IMR-90 (cell line): ENCODE data around the gene PRICKLE2. TPM values are rescaled to one million over a fixed set of nuclear protein-coding genes. Genes with fewer than 3 reads are reported as not detected.
A peak's percentile ranks its signal among the peaks of the same experiment; 100 is the strongest.

ENCODE experiments used
- ATAC-seq: fragments of 200-7000 bp; cut with Tn5 transposase; 2 replicates; pipeline ENCODE4 v1.9.1; 2020; ENCODE audit warnings: low read depth, mild to moderate bottlenecking, moderate library complexity
- BruUV-seq: library from RNA; stranded (reverse); fragments of 400-500 nt; replicated peaks from 2 replicates; lab custom pipeline; 2021; lab: Mats Ljungman, UMichigan
- CTCF ChIA-PET: fragments of 300-600 bp; formaldehyde crosslinking; extraction: SDS; loops from one replicate; lab custom pipeline; 2021; ENCODE audit warnings: antibody characterized with exemption; lab: Yijun Ruan, JAX
- POLR2A ChIA-PET: fragments of 300-600 bp; sonication (Branson Sonifier 250); formaldehyde crosslinking; loops from one replicate; lab custom pipeline; 2022; ENCODE audit warnings: antibody characterized with exemption; ENCODE audit not compliant: unreplicated experiment; lab: Charles Lee
- DNase-seq: peaks from one replicate; pipeline ENCODE4 v3.0.0; 2013
- H2AFZ ChIP-seq: replicated peaks from 2 replicates; pipeline ENCODE3; 2013; ENCODE audit warnings: low read length, mild to moderate bottlenecking; ENCODE audit not compliant: poor library complexity
- H2AK5ac ChIP-seq: 2 replicates; pipeline ENCODE4 v1.6.1; 2013; ENCODE audit warnings: low read depth, low read length, inconsistent platforms
- H2AK9ac ChIP-seq: replicated peaks from 2 replicates; pipeline ENCODE3; 2013; ENCODE audit warnings: mild to moderate bottlenecking, low read depth, low read length, moderate library complexity; ENCODE audit not compliant: poor library complexity
- H2BK120ac ChIP-seq: 2 replicates; pipeline ENCODE4 v1.6.1; 2013; ENCODE audit warnings: low read depth, low read length, inconsistent platforms
- H2BK15ac ChIP-seq: 3 replicates; pipeline ENCODE4 v1.6.1; 2013; ENCODE audit warnings: low read depth, low read length, inconsistent platforms
- H2BK20ac ChIP-seq: 2 replicates; pipeline ENCODE4 v1.6.1; 2013; ENCODE audit warnings: low read depth, mild to moderate bottlenecking, inconsistent platforms, low read length, moderate library complexity
- H2BK5ac ChIP-seq: 2 replicates; pipeline ENCODE4 v1.6.1; 2013; ENCODE audit warnings: mild to moderate bottlenecking, low read depth, low read length, inconsistent platforms; ENCODE audit not compliant: poor library complexity, severe bottlenecking
- H3K14ac ChIP-seq: replicated peaks from 2 replicates; pipeline ENCODE4 v1.6.1; 2013; ENCODE audit warnings: low read depth, low read length, inconsistent platforms
- H3K18ac ChIP-seq: 2 replicates; pipeline ENCODE4 v1.6.1; 2013; ENCODE audit warnings: low read depth, low read length, control low read depth
- H3K23ac ChIP-seq: 2 replicates; pipeline ENCODE4 v1.6.1; 2013; ENCODE audit warnings: low read depth, low read length, inconsistent platforms
- H3K27ac ChIP-seq: 2 replicates; pipeline ENCODE4 v1.5.1; 2013; ENCODE audit warnings: mild to moderate bottlenecking, control low read depth, low read length; ENCODE audit not compliant: insufficient read depth
- H3K27me3 ChIP-seq: 2 replicates; pipeline ENCODE4 v1.6.1; 2013; ENCODE audit warnings: low read length; ENCODE audit not compliant: control insufficient read depth, insufficient read depth
- H3K36me3 ChIP-seq: 2 replicates; pipeline ENCODE4 v1.6.1; 2013; ENCODE audit warnings: low read length, mixed read lengths; ENCODE audit not compliant: control insufficient read depth, insufficient read depth
- H3K4ac ChIP-seq: 2 replicates; pipeline ENCODE4 v1.6.1; 2013; ENCODE audit warnings: low read depth, low read length, inconsistent platforms
- H3K4me1 ChIP-seq: 2 replicates; pipeline ENCODE4 v1.6.1; 2013; ENCODE audit warnings: low read length, mixed read lengths; ENCODE audit not compliant: control insufficient read depth, insufficient read depth
- H3K4me2 ChIP-seq: 2 replicates; pipeline ENCODE4 v1.6.1; 2013; ENCODE audit warnings: low read depth, mild to moderate bottlenecking, control low read depth, low read length, moderate library complexity
- H3K4me3 ChIP-seq: 2 replicates; pipeline ENCODE4 v1.5.1; 2013; ENCODE audit warnings: low read depth, mild to moderate bottlenecking, control low read depth, low read length, moderate library complexity; ENCODE audit not compliant: insufficient read depth
- H3K56ac ChIP-seq: 2 replicates; pipeline ENCODE4 v1.6.1; 2013; ENCODE audit warnings: low read length, inconsistent platforms; ENCODE audit not compliant: insufficient read depth; ENCODE audit errors: extremely low read depth
- H3K79me1 ChIP-seq, 2 experiments: 2 replicates each; pipeline ENCODE4 v1.6.1; 2013; ENCODE audit warnings: low read length in 2 of 2, inconsistent platforms in 1 of 2, low read depth in 1 of 2
- H3K9ac ChIP-seq: 2 replicates; pipeline ENCODE4 v1.6.1; 2013; ENCODE audit warnings: low read depth, low read length, control low read depth
- H3K9me1 ChIP-seq: 2 replicates; pipeline ENCODE4 v1.6.1; 2013; ENCODE audit warnings: low read length, inconsistent platforms; ENCODE audit not compliant: insufficient read depth
- H3K9me3 ChIP-seq: 2 replicates; pipeline ENCODE4 v1.6.1; 2013; ENCODE audit warnings: low read length; ENCODE audit not compliant: control insufficient read depth, insufficient read depth
- H4K20me1 ChIP-seq: 2 replicates; pipeline ENCODE4 v1.6.1; 2013; ENCODE audit warnings: low read length, inconsistent platforms; ENCODE audit not compliant: insufficient read depth
- H4K5ac ChIP-seq: 2 replicates; pipeline ENCODE4 v1.6.1; 2013; ENCODE audit warnings: mild to moderate bottlenecking, low read depth, low read length, control low read depth
- H4K8ac ChIP-seq, 2 experiments: 2 replicates each; pipeline ENCODE4 v1.6.1; 2013; ENCODE audit warnings: low read depth in 2 of 2, low read length in 2 of 2, control low read depth in 1 of 2, inconsistent platforms in 1 of 2
- H4K91ac ChIP-seq: 2 replicates; pipeline ENCODE4 v1.6.1; 2013; ENCODE audit warnings: low read depth, low read length, inconsistent platforms; ENCODE audit not compliant: insufficient read depth
- BHLHE40 ChIP-seq: fragments of 150-350 bp; IDR thresholded peaks from 2 replicates; pipeline ENCODE4 v1.6.1; 2016; ENCODE audit warnings: mild to moderate bottlenecking, low read depth, low read length
- CEBPB ChIP-seq: IDR thresholded peaks from 2 replicates; pipeline ENCODE4 v1.6.1; 2012; ENCODE audit warnings: low read depth, low read length, improper control_type of control experiment
- CHD1 ChIP-seq: IDR thresholded peaks from 2 replicates; pipeline ENCODE4 v1.6.1; 2012; ENCODE audit warnings: low read depth, low read length, improper control_type of control experiment
- CTCF ChIP-seq: conservative IDR thresholded peaks from 2 replicates; pipeline ENCODE4 v1.5.1; 2012; ENCODE audit warnings: mild to moderate bottlenecking, low read depth, low read length, improper control_type of control experiment
- ELK1 ChIP-seq: fragments of 150-350 bp; IDR thresholded peaks from 2 replicates; pipeline ENCODE4 v1.6.1; 2016; ENCODE audit warnings: low read depth, mild to moderate bottlenecking, low read length, moderate library complexity, borderline replicate concordance
- FOS ChIP-seq: fragments of 150-350 bp; IDR thresholded peaks from 2 replicates; pipeline ENCODE4 v1.6.1; 2016; ENCODE audit warnings: low read depth, low read length
- MAFK ChIP-seq: IDR thresholded peaks from 2 replicates; pipeline ENCODE4 v1.6.1; 2012; ENCODE audit warnings: low read depth, low read length, improper control_type of control experiment
- MAZ ChIP-seq: IDR thresholded peaks from 2 replicates; pipeline ENCODE4 v1.6.1; 2012; ENCODE audit warnings: low read depth, mild to moderate bottlenecking, low read length, improper control_type of control experiment, moderate library complexity, borderline replicate concordance
- MXI1 ChIP-seq: IDR thresholded peaks from 2 replicates; pipeline ENCODE4 v1.6.1; 2012; ENCODE audit warnings: low read depth, mild to moderate bottlenecking, low read length, moderate library complexity, borderline replicate concordance
- NFE2L2 ChIP-seq: fragments of 150-350 bp; IDR thresholded peaks from 2 replicates; pipeline ENCODE4 v1.6.1; 2016; ENCODE audit warnings: low read depth, mild to moderate bottlenecking, low read length
- POLR2A ChIP-seq: IDR thresholded peaks from 2 replicates; pipeline ENCODE4 v1.6.1; 2012; ENCODE audit warnings: mild to moderate bottlenecking, low read depth, low read length
- RAD21 ChIP-seq: IDR thresholded peaks from 2 replicates; pipeline ENCODE4 v1.6.1; 2012; ENCODE audit warnings: low read length, improper control_type of control experiment
- RCOR1 ChIP-seq: IDR thresholded peaks from 2 replicates; pipeline ENCODE4 v1.6.1; 2012; ENCODE audit warnings: mild to moderate bottlenecking, low read length, improper control_type of control experiment; ENCODE audit not compliant: insufficient replicate concordance
- RFX5 ChIP-seq: IDR thresholded peaks from 2 replicates; pipeline ENCODE4 v1.8.0; 2012; ENCODE audit warnings: low read depth, mild to moderate bottlenecking, low read length, moderate library complexity
- SMC3 ChIP-seq: fragments of 150-350 bp; IDR thresholded peaks from 2 replicates; pipeline ENCODE4 v1.6.1; 2016; ENCODE audit warnings: low read depth, mild to moderate bottlenecking, antibody characterized with exemption, low read length, moderate library complexity
- USF2 ChIP-seq: fragments of 150-350 bp; IDR thresholded peaks from 2 replicates; pipeline ENCODE4 v1.6.1; 2017; ENCODE audit warnings: mild to moderate bottlenecking, antibody characterized with exemption, low read length, low read depth
- WGBS, 2 experiments: methylation state at CpG; one replicate each; pipeline versions ENCODE4 v1.1.5 to v1.1.7; 2013; ENCODE audit warnings: missing lambda C conversion rate in 2 of 2; ENCODE audit not compliant: insufficient read length in 1 of 2; ENCODE audit errors: extremely low coverage in 2 of 2; 5-methylcytosine and 5-hydroxymethylcytosine counted together
- dilution Hi-C: fragments of 300-500 bp; cut with HindIII; formaldehyde crosslinking; loops from one replicate; pipeline ENCODE4 v1.14.3; 2018; ENCODE audit warnings: low sequenced_read_pairs; ENCODE audit not compliant: unreplicated experiment
- in situ Hi-C: fragments of 300-500 bp; cut with MboI; formaldehyde crosslinking; loops from 3 replicates; pipeline ENCODE4 v1.14.3; 2019; ENCODE audit warnings: low sequenced_read_pairs, inconsistent platforms, mixed read lengths
- intact Hi-C: fragments of 100-400 bp; cut with micrococcal nuclease; formaldehyde crosslinking; loops from 2 replicates; pipeline ENCODE4 v1.10.0; 2022
- polyA plus RNA-seq, 3 experiments: library from polyadenylated mRNA; depleted of rRNA; stranded (reverse); fragments of >200 nt; gene quantifications; 2 replicates each; pipeline ENCODE4 v1.2.3, GENCODE V29; 2012; ENCODE audit warnings: low replicate concordance in 1 of 3
- total RNA-seq: library from RNA; depleted of rRNA; stranded (reverse); fragments of >200 nt; gene quantifications from 2 replicates; pipeline ENCODE4 v1.2.3, GENCODE V29; 2012

PRICKLE2 gene
- total and polyA plus RNA-seq, 2 of the 4 experiments (the other 2 are of a cell fraction) = 4.1 to 14.2 TPM

GRCh38 chr3:64141476-64141875, 83.8 kb downstream of the PRICKLE2 start:
- no peak overlapping the region for H2AK9ac ChIP-seq
- H2AFZ ChIP-seq = no peak overlapping the region
- WGBS, 2 experiments = no CpG with 5 or more reads among the region's 3 CpGs
- dilution Hi-C loops (no loop called here), intact Hi-C loops (loop anchor here (5.0 kb wide), 1 partner anchor 109 kb away; no protein-coding TSS in a partner anchor), in situ Hi-C loops (no loop called here)
- H3K27ac ChIP-seq = no peak overlapping the region
- no peak overlapping the region for H3K4ac ChIP-seq
- BruUV-seq = no TSS peak
- peaks cover 10% of the 10 kb centered on the region for H3K4me1 ChIP-seq
- no peak overlapping the region for H2BK20ac ChIP-seq
- no peak overlapping the region for H3K23ac ChIP-seq
- ChIA-PET CTCF (interaction anchor here (1.4 kb wide), 1 partner anchor 11 kb away, joined by 7 read pairs; no protein-coding TSS in a partner anchor), POLR2A (no interaction called here)
- no peak overlapping the region for H2BK120ac ChIP-seq
- peak; percentile 70 for ATAC-seq
- H2AK5ac ChIP-seq = no peak overlapping the region
- no peak overlapping the region for H3K9ac ChIP-seq
- no peak overlapping the region for H4K8ac ChIP-seq
- H3K9me1 ChIP-seq = peaks cover 41% of the 10 kb centered on the region
- H4K20me1 ChIP-seq = peaks cover 17% of the 10 kb centered on the region
- H3K36me3 ChIP-seq = peaks cover 29% of the 10 kb centered on the region
- H4K91ac ChIP-seq = no peak overlapping the region
- H2BK5ac ChIP-seq = no peak overlapping the region
- H3K9me3 ChIP-seq = no peaks in the 10 kb centered on the region
- no peak overlapping the region for H2BK15ac ChIP-seq
- TF ChIP-seq MAFK (no peak), RAD21 (no peak), BHLHE40 (no peak), MAZ (no peak), CTCF (no peak), RFX5 (no peak), RCOR1 (no peak), MXI1 (no peak), SMC3 (no peak), ELK1 (no peak), CHD1 (no peak), USF2 (no peak), CEBPB (no peak), POLR2A (no peak), FOS (no peak), NFE2L2 (no peak)
- H3K18ac ChIP-seq = no peak overlapping the region
- no peaks in the 10 kb centered on the region for H3K27me3 ChIP-seq
- no peak overlapping the region for H4K5ac ChIP-seq
- H3K56ac ChIP-seq = no peak overlapping the region
- no peak overlapping the region for H3K4me3 ChIP-seq
- DNase-seq = peak; percentile 35
- H3K4me2 ChIP-seq = no peak overlapping the region
- H3K79me1 ChIP-seq = peaks cover 52 to 84% of the 10 kb centered on the region in 2 experiments
- H3K14ac ChIP-seq = no peak overlapping the region
